Measurements from ENCODE around the gene CDK11A.
"Not testable (repeated sequence)": the region's sequence is repeated elsewhere in the genome, so short reads cannot be mapped to it uniquely, and the experiment has no call there.

The CDK11A gene

DNA sequence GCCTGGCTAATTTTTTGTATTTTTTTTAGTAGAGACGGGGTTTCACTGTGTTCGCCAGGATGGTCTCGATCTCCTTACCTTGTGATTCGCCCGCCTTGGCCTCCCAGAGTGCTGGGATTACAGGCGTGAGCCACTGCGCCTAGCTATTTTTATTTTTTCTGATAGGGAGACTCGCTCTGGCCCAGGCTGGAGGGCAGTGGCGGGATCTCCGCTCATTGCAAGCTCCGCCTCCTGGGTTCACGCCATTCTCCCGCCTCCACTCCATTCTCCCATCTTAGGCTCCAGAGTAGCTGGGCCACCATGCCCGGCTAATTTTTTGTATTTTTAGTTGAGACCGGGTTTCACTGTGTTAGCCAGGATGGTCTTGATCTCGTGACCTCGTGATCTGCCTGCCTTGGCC, 1.9 kb upstream of the CDK11A start:
- DNase-seq (ENCODE audit: low read depth in 2 of 3, low spot score in 2 of 3) = not testable (repeated sequence)

GRCh38 chr1:1721201-1721600, 3.0 kb downstream of the CDK11A start:
- DNase-seq (ENCODE audit: low read depth in 2 of 3, low spot score in 2 of 3) = no peak

GRCh38 chr1:1715109-1715883, 8.9 kb downstream of the CDK11A start:
- DNase-seq (ENCODE audit: low read depth in 2 of 3, low spot score in 2 of 3) = not testable (repeated sequence)

GRCh38 chr1:1707897-1708296, 16.3 kb downstream of the CDK11A start:
- DNase-seq (ENCODE audit: low read depth in 2 of 3, low spot score in 2 of 3) = not testable (repeated sequence)

DNA sequence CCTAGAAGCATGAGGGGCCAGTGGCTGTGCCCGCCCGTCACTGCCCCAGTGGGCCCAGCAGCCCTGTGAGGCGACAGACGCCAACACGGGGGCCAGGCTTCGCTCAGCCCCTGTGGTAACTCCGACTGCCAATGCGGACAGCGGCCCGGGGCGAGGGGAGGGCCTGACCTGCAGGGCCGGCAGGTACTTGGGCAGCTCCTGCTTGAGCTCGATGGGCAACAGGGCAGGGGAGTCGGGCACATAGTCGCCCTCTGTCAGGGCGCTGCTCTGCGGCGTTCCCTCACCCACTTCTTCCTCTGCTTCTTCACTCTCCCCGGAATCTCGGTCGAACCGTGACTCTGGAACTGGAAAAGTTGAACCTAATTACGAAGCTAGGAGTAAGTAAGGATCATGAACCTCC, 16.9 kb downstream of the CDK11A start:
- not testable (repeated sequence) for DNase-seq (ENCODE audit: low read depth in 2 of 3, low spot score in 2 of 3)

DNA sequence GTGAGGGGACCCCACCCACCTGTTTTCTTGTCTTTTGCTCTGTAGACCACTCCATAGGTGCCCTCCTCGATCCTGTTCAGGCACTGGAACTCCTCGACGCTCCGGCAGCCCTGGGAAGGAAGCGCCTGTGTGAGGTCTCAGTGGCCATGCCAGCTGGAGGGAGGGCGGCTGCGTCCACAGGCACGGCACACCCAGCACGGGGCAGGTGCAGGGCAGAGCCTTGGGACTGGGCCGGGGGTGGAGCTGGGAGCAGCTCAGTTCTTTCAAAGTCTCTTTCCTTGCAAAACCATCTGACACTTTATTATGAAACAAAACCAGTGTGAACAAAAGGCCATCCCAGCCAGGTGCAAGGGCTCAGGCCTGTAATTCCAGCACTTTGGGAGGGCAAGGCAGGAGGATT, 18.5 kb downstream of the CDK11A start:
- DNase-seq (ENCODE audit: low read depth in 2 of 3, low spot score in 2 of 3) = not testable (repeated sequence)

DNA sequence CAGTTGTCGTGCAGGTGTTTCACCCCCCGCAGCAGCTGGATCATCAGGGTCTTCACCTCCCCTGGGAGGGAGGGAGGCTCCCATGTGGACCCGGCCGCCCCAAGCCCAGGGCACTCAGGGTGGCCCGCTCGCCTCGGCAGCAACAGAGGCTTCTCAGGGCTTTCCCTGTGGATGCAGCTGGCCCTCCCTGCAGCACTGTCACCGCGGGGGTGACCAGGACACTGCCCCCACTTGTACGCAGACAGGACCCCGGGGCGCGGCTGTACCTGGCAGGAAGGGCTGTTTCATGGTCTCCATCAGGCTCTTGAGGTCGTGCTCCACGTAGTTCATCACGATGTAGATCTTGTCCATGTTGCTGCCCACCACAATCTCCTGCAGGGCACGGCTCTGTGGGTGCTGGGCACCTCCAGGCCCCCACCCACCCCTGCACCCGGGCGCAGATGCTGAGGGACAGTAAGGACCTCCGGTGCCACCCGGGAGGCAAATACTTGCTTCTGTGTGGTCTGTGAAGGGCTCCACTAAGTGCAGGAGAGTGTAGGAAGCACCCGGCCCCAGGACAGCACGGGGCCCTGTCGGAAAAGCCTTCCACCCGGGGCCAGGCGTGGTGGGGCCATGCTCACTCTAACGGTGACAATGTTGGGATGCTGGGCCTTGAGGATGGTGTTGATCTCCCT, 19.7 kb downstream of the CDK11A start:
- not testable (repeated sequence) for DNase-seq (ENCODE audit: low read depth in 2 of 3, low spot score in 2 of 3)

DNA sequence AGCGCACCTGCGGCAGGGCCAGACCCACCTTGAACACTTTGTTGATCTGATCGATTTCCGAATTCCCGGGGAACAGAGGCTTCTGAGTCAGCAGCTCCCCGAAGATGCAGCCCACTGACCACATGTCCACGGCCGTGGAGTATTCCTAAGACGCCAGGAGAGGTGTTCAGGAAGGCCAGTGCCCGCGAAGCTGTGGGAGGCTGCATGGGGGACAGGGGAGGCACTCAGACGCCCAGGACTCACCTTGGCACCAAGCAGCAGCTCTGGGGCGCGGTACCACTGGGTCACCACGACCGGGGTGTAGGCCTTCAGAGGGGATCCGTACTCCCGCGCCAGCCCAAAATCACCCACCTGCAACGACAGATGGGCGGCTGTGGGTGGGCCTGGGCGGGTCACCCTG, 20.4 kb downstream of the CDK11A start:
- no peak for DNase-seq (ENCODE audit: low read depth in 2 of 3, low spot score in 2 of 3)

DNA sequence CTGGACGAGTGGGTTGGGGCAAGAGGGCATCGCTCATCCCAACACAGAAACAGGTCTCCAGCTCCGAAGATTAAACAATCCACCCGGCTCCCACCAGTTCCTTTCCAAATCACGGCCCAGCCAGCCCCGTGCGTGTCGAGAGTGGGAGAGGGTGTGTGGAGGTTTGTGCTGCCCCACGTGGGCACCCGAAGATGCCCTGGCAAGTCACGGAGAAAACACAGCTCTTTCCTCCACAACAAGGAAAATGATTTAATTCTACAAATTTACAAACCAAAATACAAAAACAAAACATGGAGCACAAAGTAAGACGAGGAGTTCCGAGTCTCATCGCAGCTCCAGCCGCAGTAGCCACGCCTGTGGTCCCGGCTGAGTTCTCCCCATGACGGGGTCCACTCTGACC, 21.7 kb downstream of the CDK11A start:
- DNase-seq (ENCODE audit: low read depth in 2 of 3, low spot score in 2 of 3) = not testable (repeated sequence)

GRCh38 chr1:1700557-1700956, 23.6 kb downstream of the CDK11A start:
- DNase-seq (ENCODE audit: low read depth in 2 of 3, low spot score in 2 of 3) = not testable (repeated sequence)

DNA sequence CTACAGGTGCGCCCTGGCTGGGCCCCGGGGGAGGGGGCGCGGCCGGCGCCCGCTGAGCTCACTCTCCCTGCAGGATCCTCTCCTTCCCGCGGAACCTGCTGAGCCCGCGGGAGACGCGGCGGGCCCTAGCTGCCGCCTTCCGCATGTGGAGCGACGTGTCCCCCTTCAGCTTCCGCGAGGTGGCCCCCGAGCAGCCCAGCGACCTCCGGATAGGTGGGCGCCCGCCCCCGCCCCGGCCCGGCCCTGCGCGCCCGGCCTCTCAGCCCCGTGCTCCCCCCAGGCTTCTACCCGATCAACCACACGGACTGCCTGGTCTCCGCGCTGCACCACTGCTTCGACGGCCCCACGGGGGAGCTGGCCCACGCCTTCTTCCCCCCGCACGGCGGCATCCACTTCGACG, 24.1 kb downstream of the CDK11A start:
- DNase-seq (ENCODE audit: low read depth in 2 of 3, low spot score in 2 of 3) = not testable (repeated sequence)

- DNase-seq (ENCODE audit: low read depth in 2 of 3, low spot score in 2 of 3) = not testable (repeated sequence)
These were observed 25.1 kb downstream of the CDK11A start for GRCh38 chr1:1699061-1699460.

DNA sequence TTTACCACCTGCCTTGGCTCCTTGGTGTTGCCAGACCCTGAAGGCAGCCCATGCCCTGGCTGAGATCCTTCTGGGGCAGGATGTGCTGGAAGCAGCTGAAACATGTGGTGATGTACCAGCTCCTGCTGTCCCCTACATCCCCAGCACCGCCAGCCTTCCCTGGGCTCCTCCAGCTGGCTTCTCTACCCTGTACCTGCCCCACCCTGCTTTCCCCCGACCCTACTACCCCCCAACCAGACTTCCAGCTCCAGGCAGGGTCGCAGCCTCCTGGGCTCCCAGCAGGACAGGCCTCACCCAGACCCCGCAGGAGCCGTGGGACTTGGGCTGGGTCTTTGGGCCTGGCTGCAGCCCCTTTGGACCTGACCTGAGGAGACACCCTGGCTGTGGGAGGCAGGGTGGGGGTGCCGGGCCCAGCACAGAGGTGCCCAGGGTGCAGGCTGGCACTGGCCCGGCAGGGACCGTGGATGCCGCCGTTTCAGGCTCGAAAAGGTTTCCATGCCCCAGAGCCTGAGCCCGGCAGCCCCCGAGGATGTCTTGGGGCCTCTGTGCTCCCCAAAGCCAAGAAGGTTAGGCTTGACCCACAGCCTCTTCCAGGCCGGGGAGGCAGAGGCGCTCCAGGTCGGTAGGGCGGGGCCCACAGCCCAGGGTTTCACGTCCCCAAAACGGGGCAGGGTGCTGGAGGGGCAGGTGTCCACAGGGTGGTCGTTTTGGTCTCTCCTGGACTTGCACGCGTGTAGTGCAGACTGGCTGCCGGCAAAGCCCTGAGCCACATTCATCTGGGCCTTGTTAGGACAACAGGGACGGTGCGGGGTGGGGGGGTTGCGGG, 26.6 kb downstream of the CDK11A start:
- not testable (repeated sequence) for DNase-seq (ENCODE audit: low read depth in 2 of 3, low spot score in 2 of 3)

GRCh38 chr1:1696431-1697357, 27.5 kb downstream of the CDK11A start:
- DNase-seq (ENCODE audit: low read depth in 2 of 3, low spot score in 2 of 3) = not testable (repeated sequence)

- DNase-seq (ENCODE audit: low read depth in 2 of 3, low spot score in 2 of 3) = peak; percentile 78 to 91 (median 91)
These were observed 31.2 kb downstream of the CDK11A start, which contains the start of gene SLC35E2B for GRCh38 chr1:1692714-1693647. Gene SLC35E2B (minus strand): TSS chr1:1692795. CDS start chr1:1676699, 16,096 bp downstream.

- peak; percentile 40 to 84 (median 77) for DNase-seq (ENCODE audit: low read depth in 2 of 3, low spot score in 2 of 3)
These were observed 31.8 kb downstream of the CDK11A start for GRCh38 chr1:1692324-1692713.

DNA sequence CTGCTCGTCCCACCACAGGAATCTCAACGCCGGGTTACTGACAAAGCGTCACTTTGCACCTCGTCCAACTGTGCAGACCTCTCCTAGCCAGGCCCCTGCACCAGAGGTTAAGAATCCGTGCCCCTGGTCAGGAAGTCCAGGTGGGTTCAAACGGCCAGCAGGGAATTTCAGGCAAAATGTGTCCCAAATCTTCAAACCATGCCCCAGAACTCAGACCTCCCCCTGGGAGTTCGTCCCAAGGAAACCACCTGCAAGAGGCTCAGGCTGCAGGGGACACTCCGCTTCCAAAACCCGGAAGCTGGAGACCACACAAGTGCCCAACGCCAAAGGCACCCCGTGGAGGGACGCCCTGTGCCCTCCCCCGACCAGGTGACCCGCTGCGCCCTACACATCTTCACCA, 32.7 kb downstream of the CDK11A start:
- not testable (repeated sequence) for DNase-seq (ENCODE audit: low read depth in 2 of 3, low spot score in 2 of 3)

DNA sequence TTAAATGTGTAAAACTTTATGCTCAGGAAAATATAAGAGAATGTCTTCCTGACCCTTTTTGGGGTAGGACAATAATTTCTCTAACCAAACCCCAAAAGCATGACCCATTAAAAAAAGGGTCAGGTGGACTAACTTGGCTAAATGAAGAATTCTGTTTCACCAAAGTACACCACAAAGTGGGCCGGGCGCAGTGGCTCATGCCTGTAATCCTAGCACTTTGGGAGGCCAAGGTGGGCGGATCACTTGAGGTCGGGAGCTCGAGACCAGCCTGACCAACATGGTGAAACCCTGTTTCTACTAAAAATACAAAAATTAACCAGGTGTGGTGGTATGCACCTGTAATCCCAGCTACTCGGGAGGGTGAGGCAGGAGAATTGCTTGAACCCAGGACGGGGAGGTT, 34.6 kb downstream of the CDK11A start:
- DNase-seq (ENCODE audit: low read depth in 2 of 3, low spot score in 2 of 3) = not testable (repeated sequence)

DNA sequence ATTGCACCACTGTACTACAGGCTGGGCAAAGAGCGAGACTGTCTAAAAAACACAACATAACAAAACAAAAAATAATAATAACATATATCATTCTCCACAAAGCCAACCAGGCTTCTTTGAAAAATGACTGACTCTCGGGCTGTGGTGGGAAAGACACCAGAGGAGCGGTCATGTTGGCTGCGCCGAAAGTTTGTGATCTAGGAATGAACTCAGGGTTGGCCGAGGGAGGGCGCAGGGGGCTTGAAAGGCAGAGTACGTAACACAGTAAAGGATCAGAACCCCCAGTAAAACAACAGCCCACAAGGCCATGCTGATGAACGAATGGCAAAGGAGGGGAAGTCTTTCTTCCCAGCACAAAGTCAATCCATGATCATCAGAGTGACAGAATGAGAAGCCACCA, 36.3 kb downstream of the CDK11A start:
- no peak for DNase-seq (ENCODE audit: low read depth in 2 of 3, low spot score in 2 of 3)

Data from activated CD8-positive, alpha-beta memory T cell treated with anti-CD3 and anti-CD28 coated beads for 48 hours (primary cell).